Liver (tissue), 3 donors: ENCODE results near the gene SHBG.

Experiments used
- CTCF ChIP-seq: fragments of 150-350 bp; IDR thresholded peaks from 2 replicates; pipeline ENCODE4 v1.5.1; 2017; ENCODE audit warnings: improper control_type of control experiment, low read depth, low read length; ENCODE audit not compliant: missing input control
- EGR1 ChIP-seq, 2 donors: IDR thresholded peaks; 2 replicates each; pipeline ENCODE4 v1.6.1; 2016 to 2018; ENCODE audit warnings: antibody characterized with exemption in 2 of 2, low read depth in 2 of 2
- donor health status: healthy.
- donor health status: healthy.

GRCh38 chr17:7677388-7678067 is 47.6 kb downstream of the SHBG start:
- TF ChIP-seq EGR1 (IDR thresholded peaks at IDR 0.05; ENCODE audit: low read depth in 2 of 2) = no peak
- no peak for TF ChIP-seq CTCF
